Subcutaneous adipose tissue (tissue), 4 donors: Measurements from ENCODE around the gene NIT2. TPM values are rescaled to one million over a fixed set of nuclear protein-coding genes. Genes with fewer than 3 reads are reported as not detected.

Experiments used
- CTCF ChIP-seq: fragments of 450-650 bp; IDR thresholded peaks from one replicate; pipeline ENCODE4 v1.5.1; 2016; ENCODE audit warnings: low read depth, mild to moderate bottlenecking, control low read depth, antibody characterized with exemption, moderate library complexity
- total RNA-seq, 4 donors: library from RNA; depleted of rRNA; stranded (reverse); fragments of >200 nt; gene quantifications; one replicate each; pipeline ENCODE4 v1.1.0, GENCODE V29; 2016

NIT2 gene
- total RNA-seq, 4 donors from 2014 or later = 35.5 to 77.8 (median 47.9) TPM

GRCh38 chr3:100399341-100400071 lies 64.9 kb downstream of the NIT2 start:
- no peak for TF ChIP-seq CTCF

GRCh38 chr3:100400419-100400779 lies 65.8 kb downstream of the NIT2 start:
- TF ChIP-seq CTCF = no peak

GRCh38 chr3:100400780-100401673 lies 66.5 kb downstream of the NIT2 start, which contains the start of the genes LNP1 and TOMM70:
Gene LNP1 (plus strand): TSS chr3:100401539. CDS start chr3:100429730, 28,191 bp downstream.
Gene TOMM70 (minus strand): TSS chr3:100401089. CDS start chr3:100400949, 140 bp downstream.
- no peak for TF ChIP-seq CTCF

- no peak for TF ChIP-seq CTCF
These were observed 67.1 kb downstream of the NIT2 start for GRCh38 chr3:100401674-100402041.

GRCh38 chr3:100402256-100402655 lies 67.7 kb downstream of the NIT2 start:
- no peak for TF ChIP-seq CTCF

GRCh38 chr3:100402891-100403290 lies 68.3 kb downstream of the NIT2 start:
- TF ChIP-seq CTCF = no peak
